ENCODE data around the gene ZNFX1.
"Not testable (repeated sequence)": the region's sequence is repeated elsewhere in the genome, so short reads cannot be mapped to it uniquely, and the experiment has no call there.

The ZNFX1 gene

DNA sequence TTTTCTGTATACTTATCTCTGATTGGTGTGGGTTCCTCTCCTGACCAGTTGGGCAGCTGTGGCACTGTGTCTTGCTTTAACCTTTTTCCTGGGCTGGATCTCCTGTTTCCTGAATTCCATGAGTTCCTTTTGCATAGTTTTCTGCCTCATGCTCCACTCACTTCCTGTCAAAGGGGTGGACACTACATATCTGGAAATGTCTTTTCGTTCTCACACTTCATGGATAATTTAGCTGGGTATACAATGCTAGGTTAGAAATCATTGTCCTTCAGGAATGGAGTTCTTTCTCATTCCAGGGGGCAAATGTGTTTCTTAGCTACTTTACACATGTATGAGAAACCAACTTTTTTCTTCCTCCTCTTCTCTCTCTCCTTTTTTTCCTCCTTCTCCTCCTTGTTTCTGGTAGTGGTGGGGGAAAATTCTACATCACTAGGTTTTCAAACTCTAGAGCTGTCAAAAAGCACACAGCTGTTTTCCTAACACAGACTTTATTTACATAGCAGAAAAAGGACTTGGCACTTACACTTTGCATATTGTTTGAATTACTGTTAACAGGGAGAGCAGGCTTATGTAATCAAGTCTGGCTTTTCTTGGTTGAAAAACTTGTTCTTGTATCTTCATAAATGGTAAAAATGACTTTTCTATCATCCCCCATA is 67.6 kb downstream of the ZNFX1 start:
- DNase-seq (ENCODE audit: low read depth), result no peak

GRCh38 chr20:49207076-49207475 is 70.8 kb downstream of the ZNFX1 start:
- no peak for DNase-seq (ENCODE audit: low read depth)

DNA sequence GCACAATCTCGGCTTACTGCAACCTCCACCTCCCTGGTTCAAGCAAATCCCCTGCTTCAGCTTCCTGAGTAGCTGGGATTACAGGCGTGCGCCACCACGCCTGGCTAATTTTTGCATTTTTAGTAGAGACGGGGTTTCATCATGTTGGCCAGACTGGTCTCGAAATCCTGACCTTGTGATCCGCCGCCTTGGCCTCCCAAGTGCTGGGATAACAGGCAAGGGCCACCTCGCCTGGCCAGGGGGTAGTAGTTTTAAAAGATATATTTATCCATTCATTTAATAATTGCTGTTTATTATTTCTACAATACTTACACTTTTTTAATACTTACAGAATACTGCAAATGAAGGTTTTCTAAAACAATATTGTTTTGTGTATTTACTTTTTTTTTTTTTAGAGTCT is 74.1 kb downstream of the ZNFX1 start:
- no peak for DNase-seq (ENCODE audit: low read depth)

GRCh38 chr20:49203011-49203410 is 74.8 kb downstream of the ZNFX1 start:
- no peak for DNase-seq (ENCODE audit: low read depth)

GRCh38 chr20:49199729-49200293 is 78.0 kb downstream of the ZNFX1 start:
- no peak for DNase-seq (ENCODE audit: low read depth)

DNA sequence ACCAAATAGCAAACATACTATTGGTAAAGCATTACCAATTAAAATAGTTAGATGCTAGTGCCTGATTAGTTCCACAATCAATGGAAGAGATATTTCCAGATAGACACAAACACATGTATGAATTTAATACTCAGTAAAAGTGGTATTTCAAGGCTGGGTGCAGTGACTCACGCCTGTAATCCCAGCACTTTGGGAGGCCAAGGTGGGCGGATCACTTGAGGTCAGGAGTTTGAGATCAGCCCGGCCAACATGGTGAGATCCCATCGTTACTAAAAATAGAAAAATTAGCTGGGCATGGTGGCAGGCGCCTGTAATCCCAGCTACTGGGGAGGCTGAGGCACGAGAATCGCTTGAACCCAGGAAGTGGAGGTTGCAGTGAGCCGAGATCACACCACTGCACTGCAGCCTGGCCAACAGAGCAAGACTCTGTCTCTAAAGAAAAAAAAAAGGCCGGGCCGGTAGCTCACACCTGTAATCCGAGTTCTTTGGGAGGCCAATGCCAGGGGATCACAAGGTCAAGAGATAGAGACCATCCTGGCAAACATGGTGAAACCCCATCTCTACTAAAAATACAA is 84.8 kb downstream of the ZNFX1 start:
- not testable (repeated sequence) for DNase-seq (ENCODE audit: low read depth)
